ENCODE measurements around the gene PIGV. TPM values are rescaled to one million over a fixed set of nuclear protein-coding genes. Genes with fewer than 3 reads are reported as not detected.
A peak's percentile ranks its signal among the peaks of the same experiment; 100 is the strongest.

Gene PIGV
- total RNA-seq, 1 experiment from 2014 or later, result 15.7 TPM

DNA sequence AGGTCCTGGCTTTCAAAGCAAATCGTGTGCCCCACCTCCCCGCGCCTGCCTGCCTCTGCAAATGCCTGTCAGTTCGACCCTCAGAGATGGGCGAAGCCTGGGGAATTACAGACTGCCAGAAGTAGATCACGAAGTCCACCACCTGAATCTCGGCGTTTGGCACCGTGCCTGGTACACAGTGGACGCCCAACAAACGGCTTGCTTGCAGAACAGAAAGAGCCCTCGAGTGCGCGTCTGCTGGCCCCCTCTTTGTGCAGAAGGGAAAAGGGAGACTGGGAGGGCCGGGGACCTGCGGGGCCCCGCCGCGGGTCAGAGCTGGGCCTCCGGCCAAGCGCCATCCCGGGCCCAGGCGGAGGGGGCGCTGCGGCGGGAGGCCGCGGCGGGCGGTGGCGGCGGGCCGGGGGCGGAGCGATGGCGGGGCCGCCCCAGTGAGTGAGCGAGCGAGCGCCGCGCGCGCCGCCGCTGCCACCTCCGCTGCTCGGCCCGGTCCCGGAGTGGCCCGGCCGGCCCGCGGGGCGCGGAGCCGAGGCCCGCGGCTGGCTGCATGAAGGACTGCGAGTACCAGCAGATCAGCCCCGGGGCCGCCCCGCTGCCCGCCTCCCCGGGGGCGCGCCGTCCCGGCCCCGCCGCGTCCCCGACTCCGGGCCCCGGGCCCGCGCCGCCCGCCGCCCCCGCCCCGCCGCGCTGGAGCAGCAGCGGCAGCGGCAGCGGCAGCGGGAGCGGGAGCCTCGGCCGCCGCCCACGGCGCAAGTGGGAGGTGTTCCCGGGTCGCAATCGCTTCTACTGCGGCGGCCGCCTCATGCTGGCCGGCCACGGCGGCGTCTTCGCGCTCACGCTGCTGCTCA lies 38.7 kb downstream of the PIGV start, which contains the start of gene ZDHHC18:
TSS of gene ZDHHC18 (plus strand) at position 428 of the 845 bp plus-strand sequence. CDS start at position 545, 117 bp downstream.
- Histone ChIP-seq H3K4me2 (ENCODE audit: low read depth, low read length, poor library complexity, severe bottlenecking) (peak within 1 kb of the TSS; percentile 95), H3K79me2 (ENCODE audit: low read length) (peaks cover 49% of the 10 kb centered on the region), H3K9me3 (ENCODE audit: low read length) (no peaks in the 10 kb centered on the region), H3K27ac (ENCODE audit: low read length) (peak within 1 kb of the TSS; percentile 28; the same call in 1 of the 2 replicates), H4K20me1 (ENCODE audit: insufficient read depth, low read depth, low read length) (no peaks in the 10 kb centered on the region), H3K4me1 (ENCODE audit: low read length) (peaks cover 38% of the 10 kb centered on the region), H3K9me2 (replicated peaks; ENCODE audit: insufficient read depth, low read length) (no peaks in the 10 kb centered on the region), H3K9ac (ENCODE audit: low read length) (peak within 1 kb of the TSS; percentile 81), H3K36me3 (ENCODE audit: insufficient read depth, low read length) (peaks cover 15% of the 10 kb centered on the region; the same call in 1 of the 2 replicates), H3K4me3 (ENCODE audit: low read length) (peak within 1 kb of the TSS; percentile 79), H2AFZ (ENCODE audit: low read length) (peak within 1 kb of the TSS; percentile 97), H3K27me3 (ENCODE audit: low read length) (no peaks in the 10 kb centered on the region)
- peak; percentile 85 for DNase-seq

DNA sequence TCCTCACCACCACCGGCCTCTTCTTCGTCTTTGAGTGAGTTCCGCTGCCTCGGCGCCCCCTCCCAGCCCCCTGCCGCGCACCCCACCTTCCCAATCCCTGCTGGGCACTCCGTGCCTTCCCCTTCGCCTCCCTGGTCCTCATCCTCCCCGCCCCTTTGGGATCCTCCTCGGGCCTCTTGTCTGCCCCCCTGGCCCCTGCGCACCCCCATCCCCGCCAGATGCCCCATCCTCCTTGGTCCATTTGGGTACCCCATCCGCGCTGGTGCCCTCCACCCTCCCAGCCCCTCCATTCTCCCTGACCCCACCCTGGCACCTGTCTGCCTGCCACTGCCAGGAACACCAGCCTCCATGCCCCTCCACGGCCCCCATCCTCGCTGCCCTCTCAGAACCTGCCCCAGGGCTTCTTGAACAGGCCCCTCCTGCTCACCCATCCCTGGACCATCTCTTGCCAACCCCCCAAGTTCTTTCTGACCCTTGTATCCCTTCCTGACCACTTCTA lies 39.4 kb downstream of the PIGV start:
- peak overlapping the region; percentile 77 for H3K4me2 ChIP-seq (ENCODE audit: low read depth, low read length, poor library complexity, severe bottlenecking)
- no peaks in the 10 kb centered on the region for H3K9me2 ChIP-seq (replicated peaks; ENCODE audit: insufficient read depth, low read length)
- H3K4me1 ChIP-seq (ENCODE audit: low read length), result peaks cover 38% of the 10 kb centered on the region
- H2AFZ ChIP-seq (ENCODE audit: low read length), result no peak overlapping the region
- DNase-seq, result no peak
- H3K36me3 ChIP-seq (ENCODE audit: insufficient read depth, low read length), result peaks cover 20% of the 10 kb centered on the region
- H3K79me2 ChIP-seq (ENCODE audit: low read length), result peaks cover 53% of the 10 kb centered on the region
- peak overlapping the region; percentile 79 for H3K4me3 ChIP-seq (ENCODE audit: low read length)
- H3K27ac ChIP-seq (ENCODE audit: low read length), result peak overlapping the region; percentile 28; the same call in 1 of the 2 replicates
- H4K20me1 ChIP-seq (ENCODE audit: insufficient read depth, low read depth, low read length), result no peaks in the 10 kb centered on the region
- peak overlapping the region; percentile 78 for H3K9ac ChIP-seq (ENCODE audit: low read length)
- H3K27me3 ChIP-seq (ENCODE audit: low read length), result no peaks in the 10 kb centered on the region
- no peaks in the 10 kb centered on the region for H3K9me3 ChIP-seq (ENCODE audit: low read length)

DNA sequence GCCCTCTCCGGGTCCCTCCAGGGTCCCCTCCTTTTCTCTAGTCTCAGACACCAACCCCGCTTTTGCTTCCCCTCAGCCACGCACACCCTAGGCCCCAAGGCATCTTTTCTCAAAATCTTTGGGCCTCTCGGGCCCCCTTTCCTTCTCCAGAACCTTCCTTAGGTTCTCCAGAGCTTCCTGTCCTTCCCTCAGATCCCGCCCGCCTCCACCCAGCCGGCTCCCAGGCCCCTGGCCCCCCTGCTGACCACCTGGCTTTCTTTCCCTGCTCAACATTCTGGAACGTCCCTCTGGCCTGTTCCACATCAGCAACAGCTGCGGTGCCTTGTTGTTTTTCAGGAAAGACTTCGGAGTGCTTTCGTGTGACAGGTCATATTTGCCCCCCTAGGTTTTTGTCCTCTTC lies 39.9 kb downstream of the PIGV start:
- H3K9me3 ChIP-seq (ENCODE audit: low read length), result no peaks in the 10 kb centered on the region
- H2AFZ ChIP-seq (ENCODE audit: low read length), result no peak overlapping the region
- no peaks in the 10 kb centered on the region for H3K27me3 ChIP-seq (ENCODE audit: low read length)
- H3K27ac ChIP-seq (ENCODE audit: low read length), result no peak overlapping the region; the same call in 1 of the 2 replicates
- peaks cover 53% of the 10 kb centered on the region for H3K79me2 ChIP-seq (ENCODE audit: low read length)
- peak overlapping the region; percentile 78 for H3K9ac ChIP-seq (ENCODE audit: low read length)
- H4K20me1 ChIP-seq (ENCODE audit: insufficient read depth, low read depth, low read length), result no peaks in the 10 kb centered on the region
- H3K4me3 ChIP-seq (ENCODE audit: low read length), result peak overlapping the region; percentile 79
- H3K36me3 ChIP-seq (ENCODE audit: insufficient read depth, low read length), result peaks cover 21% of the 10 kb centered on the region
- H3K9me2 ChIP-seq (replicated peaks; ENCODE audit: insufficient read depth, low read length), result no peaks in the 10 kb centered on the region
- peaks cover 38% of the 10 kb centered on the region for H3K4me1 ChIP-seq (ENCODE audit: low read length)
- no peak for DNase-seq
- peak overlapping the region; percentile 77 for H3K4me2 ChIP-seq (ENCODE audit: low read depth, low read length, poor library complexity, severe bottlenecking)

DNA sequence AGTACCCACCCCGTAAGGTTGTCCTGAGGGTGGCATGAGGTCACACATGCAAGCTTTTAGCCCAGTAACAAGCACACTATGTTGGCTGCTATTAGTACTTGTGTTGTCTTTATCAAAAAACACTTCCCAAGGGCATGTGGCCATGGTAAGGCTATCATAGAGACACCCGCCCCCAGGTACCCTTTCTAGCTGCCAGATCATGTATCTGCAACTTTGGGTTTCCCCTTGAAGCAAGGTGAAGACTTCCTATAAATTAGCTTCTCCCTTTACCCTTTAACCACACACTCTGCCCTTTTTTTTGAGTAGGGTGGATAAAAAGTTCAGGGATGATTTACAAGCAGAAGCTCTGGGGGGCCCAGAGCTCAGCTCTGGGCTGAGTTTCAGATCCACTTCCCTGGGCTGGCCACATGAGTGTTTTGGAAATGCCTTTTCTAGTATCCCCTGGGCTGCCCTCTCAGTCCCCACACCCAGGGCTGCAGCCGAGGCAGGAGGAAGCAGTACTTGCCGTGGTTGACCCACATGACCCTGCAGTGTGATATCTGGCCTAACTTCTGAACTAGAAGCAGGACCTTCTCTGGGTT lies 40.8 kb downstream of the PIGV start:
- Histone ChIP-seq H3K9me3 (ENCODE audit: low read length) (no peaks in the 10 kb centered on the region), H3K4me3 (ENCODE audit: low read length) (peak overlapping the region; percentile 52), H3K27ac (ENCODE audit: low read length) (peak overlapping the region; percentile 48; the same call in 1 of the 2 replicates), H3K79me2 (ENCODE audit: low read length) (peaks cover 53% of the 10 kb centered on the region), H4K20me1 (ENCODE audit: insufficient read depth, low read depth, low read length) (no peaks in the 10 kb centered on the region), H3K9me2 (replicated peaks; ENCODE audit: insufficient read depth, low read length) (no peaks in the 10 kb centered on the region), H3K36me3 (ENCODE audit: insufficient read depth, low read length) (peaks cover 21% of the 10 kb centered on the region), H3K4me2 (ENCODE audit: low read depth, low read length, poor library complexity, severe bottlenecking) (peak overlapping the region; percentile 76), H3K27me3 (ENCODE audit: low read length) (no peaks in the 10 kb centered on the region), H3K9ac (ENCODE audit: low read length) (peak overlapping the region; percentile 53), H3K4me1 (ENCODE audit: low read length) (peaks cover 42% of the 10 kb centered on the region), H2AFZ (ENCODE audit: low read length) (no peak overlapping the region)
- DNase-seq, result no peak

DNA sequence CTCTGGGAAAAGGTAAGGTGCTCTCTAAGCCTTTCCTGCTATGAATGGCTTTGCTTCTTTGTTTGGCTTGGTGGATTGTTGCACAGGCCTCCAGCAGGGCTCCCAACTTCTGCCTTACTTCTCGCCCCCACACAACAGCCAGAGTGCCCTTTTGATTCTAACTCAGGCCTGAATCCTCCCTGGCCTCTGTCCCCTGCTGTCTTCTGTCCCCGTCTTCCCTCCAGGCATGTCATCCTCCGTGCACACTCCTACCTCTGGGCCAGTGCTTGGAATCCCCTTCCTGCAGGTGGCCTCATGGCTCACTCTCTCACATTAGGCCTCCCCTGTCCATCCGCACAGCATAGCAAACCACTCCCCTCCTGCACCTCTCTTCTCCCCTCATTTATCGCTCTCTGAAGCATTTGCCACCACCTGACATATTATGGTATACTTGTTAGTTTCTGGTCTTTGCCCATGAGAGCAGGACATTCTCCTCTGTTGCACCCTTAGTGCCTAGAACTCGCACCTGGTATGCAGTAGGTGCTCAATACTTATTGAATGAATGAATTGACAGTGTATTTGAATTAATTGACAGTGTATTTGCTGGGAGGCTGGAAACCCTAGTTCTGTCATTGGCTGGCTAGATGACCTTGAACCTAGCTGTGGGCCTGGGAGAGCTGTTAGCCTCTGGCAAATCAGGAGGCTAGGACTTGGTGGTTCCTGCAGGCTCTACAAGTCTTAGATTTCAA lies 41.6 kb downstream of the PIGV start:
- no peaks in the 10 kb centered on the region for H4K20me1 ChIP-seq (ENCODE audit: insufficient read depth, low read depth, low read length)
- H3K27ac ChIP-seq (ENCODE audit: low read length), result peak overlapping the region; percentile 48; the same call in 1 of the 2 replicates
- H3K79me2 ChIP-seq (ENCODE audit: low read length), result peaks cover 53% of the 10 kb centered on the region
- peak overlapping the region; percentile 52; the same call in 1 of the 2 replicates for H3K4me3 ChIP-seq (ENCODE audit: low read length)
- no peaks in the 10 kb centered on the region for H3K9me3 ChIP-seq (ENCODE audit: low read length)
- H3K9me2 ChIP-seq (replicated peaks; ENCODE audit: insufficient read depth, low read length), result no peaks in the 10 kb centered on the region
- H2AFZ ChIP-seq (ENCODE audit: low read length), result no peak overlapping the region
- H3K9ac ChIP-seq (ENCODE audit: low read length), result peak overlapping the region; percentile 53
- peaks cover 21% of the 10 kb centered on the region for H3K36me3 ChIP-seq (ENCODE audit: insufficient read depth, low read length)
- H3K4me2 ChIP-seq (ENCODE audit: low read depth, low read length, poor library complexity, severe bottlenecking), result peak overlapping the region; percentile 76
- no peak for DNase-seq
- H3K4me1 ChIP-seq (ENCODE audit: low read length), result peaks cover 42% of the 10 kb centered on the region
- no peaks in the 10 kb centered on the region for H3K27me3 ChIP-seq (ENCODE audit: low read length)

DNA sequence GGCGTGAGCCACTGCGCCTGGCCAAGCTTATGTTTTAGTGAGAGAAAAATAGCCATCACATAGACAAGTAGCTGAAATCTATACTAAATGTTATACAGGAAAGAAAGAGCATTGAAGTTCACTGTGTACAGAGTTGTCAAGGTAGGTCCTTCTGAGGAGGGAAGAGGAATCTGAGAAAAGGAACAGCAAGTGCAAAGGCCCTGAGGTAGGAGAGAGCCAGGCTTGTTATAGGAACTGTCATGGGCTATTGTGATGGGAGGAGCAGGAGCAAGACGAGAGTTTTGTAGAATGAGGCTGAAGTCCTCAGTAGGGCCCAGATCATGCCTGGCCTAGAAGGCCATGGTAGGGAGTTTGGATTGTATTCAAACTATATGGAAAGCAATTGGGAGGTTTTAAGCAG lies 43.3 kb downstream of the PIGV start:
- Histone ChIP-seq H4K20me1 (ENCODE audit: insufficient read depth, low read depth, low read length) (no peaks in the 10 kb centered on the region), H3K4me1 (ENCODE audit: low read length) (peaks cover 35% of the 10 kb centered on the region), H2AFZ (ENCODE audit: low read length) (no peak overlapping the region), H3K9me3 (ENCODE audit: low read length) (no peaks in the 10 kb centered on the region), H3K9ac (ENCODE audit: low read length) (no peak overlapping the region), H3K79me2 (ENCODE audit: low read length) (peaks cover 52% of the 10 kb centered on the region), H3K9me2 (replicated peaks; ENCODE audit: insufficient read depth, low read length) (no peaks in the 10 kb centered on the region), H3K4me3 (ENCODE audit: low read length) (no peak overlapping the region), H3K36me3 (ENCODE audit: insufficient read depth, low read length) (peaks cover 31% of the 10 kb centered on the region), H3K27ac (ENCODE audit: low read length) (no peak overlapping the region), H3K27me3 (ENCODE audit: low read length) (no peaks in the 10 kb centered on the region), H3K4me2 (ENCODE audit: low read depth, low read length, poor library complexity, severe bottlenecking) (no peak overlapping the region)
- DNase-seq, result no peak

DNA sequence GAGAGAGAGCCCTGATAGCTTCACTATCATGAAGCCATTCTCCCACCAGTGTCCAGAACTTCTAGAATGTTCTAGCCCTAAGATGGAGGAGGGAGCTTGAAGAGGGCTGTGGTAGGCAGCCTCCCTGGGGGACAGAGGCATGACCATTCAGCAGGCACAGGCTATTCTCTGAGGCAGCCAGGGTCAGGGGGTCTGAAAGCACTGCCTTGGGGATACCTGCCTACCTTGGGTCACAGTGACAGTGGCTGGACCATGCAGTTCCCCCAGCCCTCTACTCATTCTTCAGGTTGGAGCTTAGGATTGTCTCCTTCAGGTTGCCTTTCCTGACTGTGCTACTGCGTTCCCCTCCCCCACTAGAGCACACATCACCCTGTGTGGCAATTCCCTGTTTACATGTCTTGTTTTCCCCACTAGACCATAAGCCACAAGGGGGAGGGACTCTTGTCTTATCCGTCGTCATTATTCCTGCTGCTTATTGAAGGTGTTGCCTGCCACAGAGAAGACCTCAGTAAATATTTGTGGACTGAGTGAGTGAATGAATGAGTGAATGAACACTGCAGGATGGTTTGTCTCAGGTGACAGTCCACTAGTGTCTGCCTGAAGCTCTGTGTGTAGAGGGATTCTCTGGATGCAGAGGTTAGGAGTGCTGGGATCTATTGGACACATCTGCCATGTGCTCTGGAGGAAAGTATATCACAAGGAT lies 43.9 kb downstream of the PIGV start:
- Histone ChIP-seq H3K27ac (ENCODE audit: low read length) (no peak overlapping the region), H3K9me3 (ENCODE audit: low read length) (no peaks in the 10 kb centered on the region), H3K79me2 (ENCODE audit: low read length) (peaks cover 50% of the 10 kb centered on the region), H3K36me3 (ENCODE audit: insufficient read depth, low read length) (peaks cover 35% of the 10 kb centered on the region), H3K27me3 (ENCODE audit: low read length) (no peaks in the 10 kb centered on the region), H3K9me2 (replicated peaks; ENCODE audit: insufficient read depth, low read length) (no peaks in the 10 kb centered on the region), H3K4me3 (ENCODE audit: low read length) (no peak overlapping the region), H4K20me1 (ENCODE audit: insufficient read depth, low read depth, low read length) (no peaks in the 10 kb centered on the region), H3K4me2 (ENCODE audit: low read depth, low read length, poor library complexity, severe bottlenecking) (no peak overlapping the region), H2AFZ (ENCODE audit: low read length) (no peak overlapping the region), H3K9ac (ENCODE audit: low read length) (no peak overlapping the region), H3K4me1 (ENCODE audit: low read length) (peaks cover 32% of the 10 kb centered on the region)
- peak; percentile 34 for DNase-seq
